OCI-LY7 (cell line): ENCODE measurements around the gene YY1.

Source experiments
- EZH2phosphoT487 ChIP-seq: fragments of 200-600 bp; sonication (generic); IDR thresholded peaks from 2 replicates; pipeline ENCODE4 v1.6.1; 2018; ENCODE audit warnings: low read depth, borderline replicate concordance, mild to moderate bottlenecking, mixed run types, antibody characterized with exemption, low read length, moderate library complexity, mixed read lengths
- TF ChIP-seq, protein P1 (sequence below): fragments of 200-600 bp; sonication (generic); conservative IDR thresholded peaks from 2 replicates; pipeline ENCODE4 v1.5.1; 2014; ENCODE audit warnings: mild to moderate bottlenecking, antibody characterized with exemption, low read length, moderate library complexity, mixed read lengths

DNA sequence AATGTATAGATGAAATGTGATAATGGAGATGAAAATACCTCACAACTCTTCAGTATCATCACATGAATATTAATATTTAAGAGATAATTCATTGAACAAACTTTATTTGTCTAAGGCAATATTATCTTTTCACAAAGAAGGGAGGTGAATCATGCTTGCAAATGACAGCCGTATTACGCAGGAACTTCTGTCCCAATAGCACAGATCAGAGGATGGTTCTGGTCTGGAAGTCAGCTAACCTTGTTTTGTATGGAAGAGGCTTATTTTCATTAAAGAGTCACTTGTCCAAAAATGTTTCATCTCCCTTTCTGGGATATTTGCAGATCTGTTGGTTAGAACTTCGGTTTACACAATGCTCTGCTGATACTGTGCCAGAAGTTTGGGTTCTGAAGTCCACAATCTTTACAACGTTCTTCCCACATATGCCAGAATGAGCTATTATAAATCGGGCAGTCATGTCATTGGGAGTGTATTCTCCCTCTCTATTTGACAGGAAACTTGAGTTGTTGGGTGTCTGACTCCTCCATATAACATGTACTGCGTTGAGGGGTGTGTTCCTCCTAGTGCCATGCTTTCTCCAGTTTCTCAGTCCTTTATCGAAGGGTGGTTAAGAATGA is 29.8 kb downstream of the YY1 start:
- TF ChIP-seq, protein P1, sequence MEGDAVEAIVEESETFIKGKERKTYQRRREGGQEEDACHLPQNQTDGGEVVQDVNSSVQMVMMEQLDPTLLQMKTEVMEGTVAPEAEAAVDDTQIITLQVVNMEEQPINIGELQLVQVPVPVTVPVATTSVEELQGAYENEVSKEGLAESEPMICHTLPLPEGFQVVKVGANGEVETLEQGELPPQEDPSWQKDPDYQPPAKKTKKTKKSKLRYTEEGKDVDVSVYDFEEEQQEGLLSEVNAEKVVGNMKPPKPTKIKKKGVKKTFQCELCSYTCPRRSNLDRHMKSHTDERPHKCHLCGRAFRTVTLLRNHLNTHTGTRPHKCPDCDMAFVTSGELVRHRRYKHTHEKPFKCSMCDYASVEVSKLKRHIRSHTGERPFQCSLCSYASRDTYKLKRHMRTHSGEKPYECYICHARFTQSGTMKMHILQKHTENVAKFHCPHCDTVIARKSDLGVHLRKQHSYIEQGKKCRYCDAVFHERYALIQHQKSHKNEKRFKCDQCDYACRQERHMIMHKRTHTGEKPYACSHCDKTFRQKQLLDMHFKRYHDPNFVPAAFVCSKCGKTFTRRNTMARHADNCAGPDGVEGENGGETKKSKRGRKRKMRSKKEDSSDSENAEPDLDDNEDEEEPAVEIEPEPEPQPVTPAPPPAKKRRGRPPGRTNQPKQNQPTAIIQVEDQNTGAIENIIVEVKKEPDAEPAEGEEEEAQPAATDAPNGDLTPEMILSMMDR = no peak
- TF ChIP-seq EZH2phosphoT487 = no peak
